Measurements from ENCODE around the gene PIK3R4.

The PIK3R4 gene

DNA sequence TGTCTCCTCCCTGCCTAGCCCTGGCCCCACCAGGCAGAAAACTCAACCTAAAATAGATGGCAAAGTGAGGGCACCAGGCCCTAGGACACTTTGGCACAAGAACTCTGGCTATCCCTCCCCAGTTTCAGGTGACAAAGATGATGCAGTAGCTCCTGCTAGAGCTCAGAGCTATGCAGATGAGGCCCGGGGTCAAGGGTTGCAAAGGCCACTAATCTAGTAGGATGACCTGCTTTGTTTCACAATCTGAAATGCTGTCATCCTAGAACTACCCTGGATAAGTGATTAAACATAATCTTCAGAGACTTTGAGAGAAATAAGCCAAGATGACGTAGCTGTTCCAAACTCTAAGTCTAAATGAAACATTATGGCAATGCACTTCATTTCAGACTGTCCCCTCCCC lies 24.0 kb upstream of the PIK3R4 start:
- H3K36me3 ChIP-seq, result no peaks in the 10 kb centered on the region
- no peak overlapping the region for H3K27ac ChIP-seq

DNA sequence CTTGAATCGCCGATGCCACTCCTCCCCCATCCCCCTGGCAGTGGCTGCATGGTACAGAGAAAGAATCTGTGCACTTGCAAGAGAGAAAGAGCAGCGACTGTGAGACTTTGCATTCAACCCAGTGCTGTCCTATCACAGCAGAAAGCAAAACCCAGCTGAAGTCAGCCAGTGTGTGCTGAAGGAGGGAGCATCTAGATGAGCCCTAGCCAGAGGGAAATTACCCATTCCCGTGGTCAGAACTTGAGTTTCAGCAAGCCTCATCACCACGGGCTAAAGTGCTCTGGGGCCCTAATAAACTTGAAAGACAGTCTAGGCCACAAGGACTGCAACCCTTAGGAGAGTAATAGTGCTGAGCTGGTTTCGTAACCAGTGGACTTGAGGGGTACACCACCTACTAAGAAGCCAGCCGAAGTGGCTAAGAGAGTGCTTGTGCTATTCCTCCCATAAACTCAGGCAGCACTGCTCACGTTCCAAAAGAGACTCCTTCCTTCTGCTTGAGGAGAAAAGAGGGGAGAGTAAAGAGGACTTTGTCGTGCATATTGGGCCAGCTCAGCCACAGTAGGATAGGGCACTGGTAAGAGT lies 15.2 kb upstream of the PIK3R4 start:
- TF ChIP-seq, protein P1, sequence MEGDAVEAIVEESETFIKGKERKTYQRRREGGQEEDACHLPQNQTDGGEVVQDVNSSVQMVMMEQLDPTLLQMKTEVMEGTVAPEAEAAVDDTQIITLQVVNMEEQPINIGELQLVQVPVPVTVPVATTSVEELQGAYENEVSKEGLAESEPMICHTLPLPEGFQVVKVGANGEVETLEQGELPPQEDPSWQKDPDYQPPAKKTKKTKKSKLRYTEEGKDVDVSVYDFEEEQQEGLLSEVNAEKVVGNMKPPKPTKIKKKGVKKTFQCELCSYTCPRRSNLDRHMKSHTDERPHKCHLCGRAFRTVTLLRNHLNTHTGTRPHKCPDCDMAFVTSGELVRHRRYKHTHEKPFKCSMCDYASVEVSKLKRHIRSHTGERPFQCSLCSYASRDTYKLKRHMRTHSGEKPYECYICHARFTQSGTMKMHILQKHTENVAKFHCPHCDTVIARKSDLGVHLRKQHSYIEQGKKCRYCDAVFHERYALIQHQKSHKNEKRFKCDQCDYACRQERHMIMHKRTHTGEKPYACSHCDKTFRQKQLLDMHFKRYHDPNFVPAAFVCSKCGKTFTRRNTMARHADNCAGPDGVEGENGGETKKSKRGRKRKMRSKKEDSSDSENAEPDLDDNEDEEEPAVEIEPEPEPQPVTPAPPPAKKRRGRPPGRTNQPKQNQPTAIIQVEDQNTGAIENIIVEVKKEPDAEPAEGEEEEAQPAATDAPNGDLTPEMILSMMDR (IDR thresholded peaks at IDR 0.05; ENCODE audit: low read depth, low read length), result no peak
- no peaks in the 10 kb centered on the region for H3K27me3 ChIP-seq (ENCODE audit: insufficient read depth, low read depth, severe bottlenecking)
- no peak overlapping the region for H3K4me3 ChIP-seq (ENCODE audit: low read depth, low read length)
- DNase-seq, result no peak
- H3K9me3 ChIP-seq (ENCODE audit: severe bottlenecking), result no peaks in the 10 kb centered on the region
- no peak overlapping the region for H3K27ac ChIP-seq
- no peaks in the 10 kb centered on the region for H3K36me3 ChIP-seq

More for the DNA sequence above, 24.0 kb upstream of the PIK3R4 start:
- H3K27me3 ChIP-seq (ENCODE audit: insufficient read depth, low read depth, severe bottlenecking), result no peaks in the 10 kb centered on the region
- no peak overlapping the region for H3K4me3 ChIP-seq (ENCODE audit: low read depth, low read length)
- TF ChIP-seq, protein P1 (IDR thresholded peaks at IDR 0.05; ENCODE audit: low read depth, low read length), result no peak
- H3K9me3 ChIP-seq (ENCODE audit: severe bottlenecking), result no peaks in the 10 kb centered on the region
- no peak for DNase-seq

DNA sequence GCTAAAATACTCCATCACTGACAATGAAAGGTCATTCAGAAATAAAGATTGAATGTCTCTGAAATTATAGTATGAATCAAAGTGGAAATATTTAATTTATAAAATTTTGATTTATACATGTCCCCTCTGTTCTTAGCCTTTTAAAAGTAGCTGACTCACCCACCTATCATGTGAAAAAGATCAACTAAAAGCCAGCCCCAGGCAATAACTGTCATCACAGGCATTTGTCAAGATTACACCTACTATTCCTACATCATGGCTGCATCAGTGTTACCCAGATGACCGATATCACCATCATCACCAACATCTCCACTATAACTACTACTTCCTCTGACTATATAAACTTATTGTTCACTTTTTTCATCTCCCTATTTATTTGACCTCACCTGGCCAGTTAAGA lies 14.3 kb upstream of the PIK3R4 start:
- TF ChIP-seq, protein P1 (IDR thresholded peaks at IDR 0.05; ENCODE audit: low read depth, low read length), result no peak
- Histone ChIP-seq H3K27ac (no peak overlapping the region), H3K27me3 (ENCODE audit: insufficient read depth, low read depth, severe bottlenecking) (no peaks in the 10 kb centered on the region), H3K4me3 (ENCODE audit: low read depth, low read length) (no peak overlapping the region), H3K9me3 (ENCODE audit: severe bottlenecking) (no peaks in the 10 kb centered on the region), H3K36me3 (no peaks in the 10 kb centered on the region)
- no peak for DNase-seq

DNA sequence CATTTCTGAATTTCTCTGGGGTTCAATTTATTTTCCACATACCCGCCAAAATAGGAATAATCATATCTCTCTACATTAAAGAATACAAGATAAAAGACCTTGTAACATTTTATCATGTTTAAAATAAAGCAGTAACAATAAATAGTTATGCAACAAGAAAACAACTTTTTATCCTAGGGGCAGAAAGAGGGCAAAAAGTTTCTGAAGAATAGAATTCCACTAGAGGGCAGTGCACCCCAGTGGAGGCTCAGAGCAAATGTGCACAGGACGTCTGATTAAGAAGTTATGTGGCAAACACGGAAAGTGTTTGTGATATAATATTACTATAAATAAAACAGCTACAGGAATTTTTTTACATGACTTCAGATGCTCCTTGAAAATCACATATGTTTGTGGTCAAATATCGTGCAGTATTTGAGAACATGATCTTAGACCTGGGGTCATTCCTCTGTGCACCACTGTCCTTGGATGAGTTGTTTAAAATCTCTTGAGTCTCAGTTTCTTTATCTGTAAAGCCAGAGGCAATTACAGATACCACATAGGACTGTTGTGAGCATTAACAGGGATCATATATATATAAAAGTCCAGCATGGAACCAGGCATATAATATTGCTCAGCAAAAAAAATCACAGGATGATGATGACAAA lies 13.2 kb upstream of the PIK3R4 start:
- no peaks in the 10 kb centered on the region for H3K9me3 ChIP-seq (ENCODE audit: severe bottlenecking)
- TF ChIP-seq, protein P1 (IDR thresholded peaks at IDR 0.05; ENCODE audit: low read depth, low read length), result peak; percentile 55
- no peaks in the 10 kb centered on the region for H3K36me3 ChIP-seq
- H3K4me3 ChIP-seq (ENCODE audit: low read depth, low read length), result no peak overlapping the region
- peak; percentile 45 for DNase-seq
- H3K27me3 ChIP-seq (ENCODE audit: insufficient read depth, low read depth, severe bottlenecking), result no peaks in the 10 kb centered on the region
- no peak overlapping the region for H3K27ac ChIP-seq

GRCh38 chr3:130758624-130759369 lies 12.2 kb upstream of the PIK3R4 start:
- Histone ChIP-seq H3K27me3 (ENCODE audit: insufficient read depth, low read depth, severe bottlenecking) (no peaks in the 10 kb centered on the region), H3K9me3 (ENCODE audit: severe bottlenecking) (no peaks in the 10 kb centered on the region), H3K4me3 (ENCODE audit: low read depth, low read length) (no peak overlapping the region), H3K36me3 (no peaks in the 10 kb centered on the region), H3K27ac (no peak overlapping the region)
- no peak for DNase-seq
- TF ChIP-seq, protein P1 (IDR thresholded peaks at IDR 0.05; ENCODE audit: low read depth, low read length), result no peak

All from WERI-Rb-1 (cell line).